Nephron progenitor cell (in vitro differentiated cells): ENCODE measurements around the gene NCOA1.

Source experiments
- DNase-seq: peaks from one replicate; pipeline ENCODE4 v3.0.0; 2021
- H3K27ac Mint-ChIP-seq: 2 replicates; pipeline ENCODE4 v1.8.0; 2021; ENCODE audit warnings: mild to moderate bottlenecking, moderate library complexity, mixed read lengths
- H3K27me3 Mint-ChIP-seq: 2 replicates; pipeline ENCODE4 v1.8.0; 2021; ENCODE audit warnings: mild to moderate bottlenecking, low read depth, mixed read lengths; ENCODE audit not compliant: poor library complexity
- H3K36me3 Mint-ChIP-seq: 2 replicates; pipeline ENCODE4 v1.8.0; 2021; ENCODE audit warnings: low read depth, mixed read lengths
- H3K4me1 Mint-ChIP-seq: 2 replicates; pipeline ENCODE4 v1.8.0; 2021; ENCODE audit warnings: mixed read lengths
- H3K4me3 Mint-ChIP-seq: 2 replicates; pipeline ENCODE4 v1.8.0; 2021; ENCODE audit warnings: mild to moderate bottlenecking, moderate library complexity, mixed read lengths
- H3K9me3 Mint-ChIP-seq: 2 replicates; pipeline ENCODE4 v1.8.0; 2021; ENCODE audit warnings: mild to moderate bottlenecking, moderate library complexity, mixed read lengths
- TF ChIP-seq, protein P1 (sequence below): fragments of 200-600 bp; sonication (generic); IDR thresholded peaks from 2 replicates; pipeline ENCODE4 v1.5.0; 2021; ENCODE audit warnings: antibody characterized with exemption

Gene NCOA1

DNA sequence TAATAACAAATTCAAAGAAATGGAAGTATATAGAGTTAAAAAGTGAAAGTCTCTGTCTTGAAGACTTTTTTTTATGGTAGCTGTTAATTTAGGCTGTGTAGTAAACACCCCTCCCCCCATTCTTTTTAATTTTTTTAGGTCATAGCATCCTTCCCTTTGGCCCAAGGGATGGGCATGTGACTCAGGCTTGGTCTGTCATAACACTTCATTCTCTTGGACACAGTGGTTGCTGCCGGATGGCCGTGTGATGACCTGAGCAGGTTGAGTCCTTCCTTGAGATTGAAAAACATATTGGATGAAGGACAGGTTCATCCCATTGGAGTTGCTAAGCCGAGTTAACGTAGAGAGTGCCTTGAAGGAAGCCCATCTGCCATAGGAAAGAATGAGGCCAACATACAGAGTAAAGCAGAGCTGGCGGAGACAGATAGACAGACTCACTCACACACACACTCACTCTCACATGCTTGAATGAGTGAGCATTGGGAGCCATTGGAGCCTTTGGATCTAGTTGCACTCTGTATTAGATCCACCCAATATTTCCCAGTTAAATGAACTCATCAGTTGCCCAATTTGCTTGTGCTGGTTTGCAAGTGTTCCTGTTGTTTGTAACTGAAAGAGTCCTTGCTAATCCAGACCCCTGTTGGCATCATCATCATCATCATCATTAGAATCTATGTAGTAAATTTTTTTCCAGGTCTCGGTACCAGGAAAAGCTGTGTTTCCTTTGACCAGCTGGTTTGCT is 14.7 kb downstream of the NCOA1 start:
- no peak for DNase-seq
- H3K27ac Mint-ChIP-seq, result no peak overlapping the region
- H3K27me3 Mint-ChIP-seq, result peaks cover 4% of the 10 kb centered on the region
- no peak overlapping the region for H3K4me3 Mint-ChIP-seq
- TF ChIP-seq, protein P1, sequence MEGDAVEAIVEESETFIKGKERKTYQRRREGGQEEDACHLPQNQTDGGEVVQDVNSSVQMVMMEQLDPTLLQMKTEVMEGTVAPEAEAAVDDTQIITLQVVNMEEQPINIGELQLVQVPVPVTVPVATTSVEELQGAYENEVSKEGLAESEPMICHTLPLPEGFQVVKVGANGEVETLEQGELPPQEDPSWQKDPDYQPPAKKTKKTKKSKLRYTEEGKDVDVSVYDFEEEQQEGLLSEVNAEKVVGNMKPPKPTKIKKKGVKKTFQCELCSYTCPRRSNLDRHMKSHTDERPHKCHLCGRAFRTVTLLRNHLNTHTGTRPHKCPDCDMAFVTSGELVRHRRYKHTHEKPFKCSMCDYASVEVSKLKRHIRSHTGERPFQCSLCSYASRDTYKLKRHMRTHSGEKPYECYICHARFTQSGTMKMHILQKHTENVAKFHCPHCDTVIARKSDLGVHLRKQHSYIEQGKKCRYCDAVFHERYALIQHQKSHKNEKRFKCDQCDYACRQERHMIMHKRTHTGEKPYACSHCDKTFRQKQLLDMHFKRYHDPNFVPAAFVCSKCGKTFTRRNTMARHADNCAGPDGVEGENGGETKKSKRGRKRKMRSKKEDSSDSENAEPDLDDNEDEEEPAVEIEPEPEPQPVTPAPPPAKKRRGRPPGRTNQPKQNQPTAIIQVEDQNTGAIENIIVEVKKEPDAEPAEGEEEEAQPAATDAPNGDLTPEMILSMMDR, result no peak
- no peaks in the 10 kb centered on the region for H3K36me3 Mint-ChIP-seq
- H3K9me3 Mint-ChIP-seq, result no peaks in the 10 kb centered on the region
- H3K4me1 Mint-ChIP-seq, result no peaks in the 10 kb centered on the region

DNA sequence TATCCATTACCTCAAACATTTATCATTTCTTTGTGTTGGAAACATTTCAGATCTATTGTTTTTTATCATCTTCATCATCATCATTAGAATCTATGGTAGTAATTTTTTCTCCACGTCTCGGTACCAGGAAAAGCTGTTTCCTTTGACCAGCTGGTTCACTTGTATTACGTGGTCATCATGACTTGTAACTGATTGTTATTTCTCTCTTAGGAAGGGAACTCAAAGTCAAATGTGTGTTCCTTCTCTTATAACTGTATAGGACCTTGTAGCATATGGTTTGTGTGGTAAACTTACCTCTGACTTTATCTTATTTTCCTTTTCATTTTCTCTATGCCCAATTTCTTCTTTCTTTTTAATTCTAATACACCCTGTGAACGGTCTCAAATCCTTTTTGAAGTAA is 16.5 kb downstream of the NCOA1 start:
- Mint-ChIP-seq H3K27me3 (no peaks in the 10 kb centered on the region), H3K36me3 (no peaks in the 10 kb centered on the region), H3K9me3 (no peaks in the 10 kb centered on the region), H3K4me1 (no peaks in the 10 kb centered on the region), H3K27ac (no peak overlapping the region), H3K4me3 (no peak overlapping the region)
- no peak for DNase-seq
- TF ChIP-seq, protein P1, result no peak

DNA sequence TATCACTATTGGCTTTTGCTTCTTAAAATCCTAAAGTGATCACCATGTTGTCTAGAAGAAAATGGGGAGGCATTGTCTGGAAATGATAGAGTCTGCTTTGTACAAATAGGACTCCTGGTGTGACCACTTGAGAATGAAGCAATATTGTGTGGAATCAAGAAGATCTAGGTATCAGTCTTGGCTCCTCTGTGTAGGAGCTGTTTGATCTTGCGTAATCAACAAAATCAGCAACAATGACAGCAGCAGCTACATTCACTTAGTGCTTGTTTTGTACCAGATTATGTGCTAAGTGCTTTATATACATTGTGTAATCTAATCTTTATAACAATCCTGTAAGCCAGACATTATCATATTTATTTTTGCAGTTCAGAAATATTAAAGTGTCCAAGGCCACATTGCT is 17.8 kb downstream of the NCOA1 start:
- Mint-ChIP-seq H3K27me3 (no peaks in the 10 kb centered on the region), H3K4me3 (no peak overlapping the region), H3K36me3 (no peaks in the 10 kb centered on the region), H3K4me1 (no peaks in the 10 kb centered on the region), H3K27ac (no peak overlapping the region), H3K9me3 (no peaks in the 10 kb centered on the region)
- TF ChIP-seq, protein P1, result no peak
- DNase-seq, result no peak

DNA sequence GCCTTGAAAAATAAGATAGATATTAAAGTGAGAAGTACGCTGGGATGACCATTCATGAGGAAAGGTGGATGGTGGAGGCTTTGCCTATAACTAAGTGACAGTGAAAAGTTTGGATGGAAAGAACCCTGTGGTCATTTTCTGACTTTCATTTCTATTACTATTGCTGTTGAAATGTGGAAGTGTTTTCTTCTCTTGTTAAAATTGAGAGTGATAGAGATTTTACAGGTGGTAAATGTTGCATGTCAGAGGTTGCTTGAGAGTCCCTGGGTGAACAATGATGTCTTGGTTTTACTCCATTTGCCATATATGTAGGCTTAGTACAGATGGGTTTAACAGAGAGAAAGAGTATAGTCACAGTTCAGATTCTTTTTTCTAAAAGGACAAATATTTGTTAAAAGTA is 18.4 kb downstream of the NCOA1 start:
- no peak for DNase-seq
- H3K27me3 Mint-ChIP-seq, result no peaks in the 10 kb centered on the region
- no peaks in the 10 kb centered on the region for H3K4me1 Mint-ChIP-seq
- H3K36me3 Mint-ChIP-seq, result no peaks in the 10 kb centered on the region
- TF ChIP-seq, protein P1, result no peak
- H3K9me3 Mint-ChIP-seq, result no peaks in the 10 kb centered on the region
- H3K4me3 Mint-ChIP-seq, result no peak overlapping the region
- H3K27ac Mint-ChIP-seq, result no peak overlapping the region

DNA sequence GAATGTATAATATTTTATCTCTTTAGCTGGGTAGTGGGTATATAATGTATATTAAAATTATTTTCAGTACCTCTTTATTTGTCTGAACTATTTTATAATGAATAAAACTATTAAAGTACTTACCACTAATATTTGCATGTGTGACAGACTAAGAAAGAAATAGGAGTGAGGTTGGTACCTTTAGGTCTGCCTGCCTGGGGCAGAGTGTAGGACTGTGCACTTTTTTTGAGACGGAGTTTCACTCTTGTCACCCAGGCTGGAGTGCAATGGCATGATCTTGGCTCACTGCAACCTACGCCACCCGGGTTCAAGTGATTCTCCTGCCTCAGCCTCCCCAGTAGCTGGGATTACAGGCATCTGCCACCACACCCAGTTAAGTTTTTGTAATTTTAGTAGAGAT is 18.8 kb downstream of the NCOA1 start:
- H3K4me1 Mint-ChIP-seq, result no peaks in the 10 kb centered on the region
- TF ChIP-seq, protein P1, result no peak
- H3K4me3 Mint-ChIP-seq, result no peak overlapping the region
- no peak overlapping the region for H3K27ac Mint-ChIP-seq
- H3K27me3 Mint-ChIP-seq, result no peaks in the 10 kb centered on the region
- no peaks in the 10 kb centered on the region for H3K9me3 Mint-ChIP-seq
- no peaks in the 10 kb centered on the region for H3K36me3 Mint-ChIP-seq
- DNase-seq, result no peak

DNA sequence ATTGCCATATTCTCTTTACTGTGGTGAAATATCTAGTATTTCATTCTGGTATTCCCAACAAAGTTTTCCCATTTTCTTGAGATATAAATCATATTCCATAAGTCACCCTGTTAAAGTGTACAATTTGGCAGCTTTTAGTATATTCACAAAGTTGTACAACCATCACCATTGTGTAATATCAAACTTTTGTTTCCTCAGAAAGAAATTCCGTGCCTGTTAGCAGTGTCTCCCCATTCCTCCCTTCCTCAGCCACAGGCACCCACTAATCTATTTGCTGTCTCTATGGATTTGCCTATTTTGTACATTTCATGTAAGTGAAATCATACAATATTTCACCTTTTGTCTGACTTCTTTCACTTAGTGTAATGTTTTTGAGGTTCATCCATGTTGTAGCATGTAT is 19.7 kb downstream of the NCOA1 start:
- Mint-ChIP-seq H3K4me3 (no peak overlapping the region), H3K36me3 (no peaks in the 10 kb centered on the region), H3K4me1 (peaks cover 5% of the 10 kb centered on the region), H3K9me3 (no peaks in the 10 kb centered on the region), H3K27me3 (no peaks in the 10 kb centered on the region), H3K27ac (no peak overlapping the region)
- DNase-seq, result no peak
- TF ChIP-seq, protein P1, result no peak
